Epithelial cell of proximal tubule (primary cell): ENCODE measurements around the gene RPL29. TPM values are rescaled to one million over a fixed set of nuclear protein-coding genes. Genes with fewer than 3 reads are reported as not detected.

Experiments used
- DNase-seq: peaks from one replicate; pipeline ENCODE4 v3.0.0-alpha.2; 2011; ENCODE audit warnings: low read depth
- H3K4me3 ChIP-seq: 2 replicates; pipeline ENCODE4 v1.5.1; 2011; ENCODE audit warnings: low read depth, mild to moderate bottlenecking, low read length
- total RNA-seq: library from RNA; depleted of rRNA; stranded (reverse); fragments of >200 nt; gene quantifications from 2 replicates; pipeline ENCODE4 v1.2.3, GENCODE V29; 2015
- TF ChIP-seq, protein P1 (sequence below): conservative IDR thresholded peaks from 2 replicates; pipeline ENCODE4 v1.5.1; 2012; ENCODE audit warnings: low read depth, mild to moderate bottlenecking, low read length

The RPL29 gene
- total RNA-seq, 1 donor from 2014 or later = 1,795 TPM

DNA sequence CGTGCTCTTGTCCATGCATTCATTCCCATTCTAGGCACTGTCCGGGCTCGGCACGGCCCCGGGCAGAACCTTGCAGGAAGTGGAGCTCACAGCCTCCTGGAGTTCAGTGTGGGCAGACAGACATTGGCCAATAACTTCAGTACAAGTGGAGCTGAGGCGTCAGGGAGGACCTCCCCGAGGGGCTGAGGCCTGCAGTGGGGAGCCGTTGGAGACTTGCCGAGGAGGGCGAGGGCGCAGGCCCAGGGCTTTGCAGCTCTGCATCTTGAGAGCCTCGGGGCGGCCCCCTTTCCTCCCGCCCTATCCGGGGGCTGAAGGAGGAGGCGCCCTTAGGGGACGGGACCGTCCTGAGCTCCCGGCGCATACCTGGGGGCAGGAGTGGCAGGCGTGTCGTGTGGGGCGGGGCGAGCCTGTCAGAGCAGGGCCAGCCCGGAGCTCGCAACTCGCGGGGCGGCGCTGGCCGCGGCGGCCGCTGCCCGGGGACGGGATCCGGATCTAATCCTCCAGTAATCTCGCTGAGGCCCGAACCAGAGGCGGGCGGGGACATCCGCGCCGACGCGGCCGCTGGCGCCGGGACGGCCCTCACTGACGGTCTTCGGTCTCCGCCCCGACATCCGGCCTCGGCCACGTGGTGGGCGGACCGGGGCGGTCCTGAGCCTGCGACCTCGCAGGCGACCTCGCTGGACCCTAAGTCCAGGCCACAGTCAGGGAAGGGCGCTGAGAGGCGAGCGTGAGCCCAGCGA lies 12.7 kb downstream of the RPL29 start, which contains the start of gene ACY1:
Gene ACY1 (plus strand): TSS at position 698 of the 740 bp plus-strand sequence. CDS start 530 bp downstream, outside the sequence.
- TF ChIP-seq, protein P1, sequence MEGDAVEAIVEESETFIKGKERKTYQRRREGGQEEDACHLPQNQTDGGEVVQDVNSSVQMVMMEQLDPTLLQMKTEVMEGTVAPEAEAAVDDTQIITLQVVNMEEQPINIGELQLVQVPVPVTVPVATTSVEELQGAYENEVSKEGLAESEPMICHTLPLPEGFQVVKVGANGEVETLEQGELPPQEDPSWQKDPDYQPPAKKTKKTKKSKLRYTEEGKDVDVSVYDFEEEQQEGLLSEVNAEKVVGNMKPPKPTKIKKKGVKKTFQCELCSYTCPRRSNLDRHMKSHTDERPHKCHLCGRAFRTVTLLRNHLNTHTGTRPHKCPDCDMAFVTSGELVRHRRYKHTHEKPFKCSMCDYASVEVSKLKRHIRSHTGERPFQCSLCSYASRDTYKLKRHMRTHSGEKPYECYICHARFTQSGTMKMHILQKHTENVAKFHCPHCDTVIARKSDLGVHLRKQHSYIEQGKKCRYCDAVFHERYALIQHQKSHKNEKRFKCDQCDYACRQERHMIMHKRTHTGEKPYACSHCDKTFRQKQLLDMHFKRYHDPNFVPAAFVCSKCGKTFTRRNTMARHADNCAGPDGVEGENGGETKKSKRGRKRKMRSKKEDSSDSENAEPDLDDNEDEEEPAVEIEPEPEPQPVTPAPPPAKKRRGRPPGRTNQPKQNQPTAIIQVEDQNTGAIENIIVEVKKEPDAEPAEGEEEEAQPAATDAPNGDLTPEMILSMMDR = no peak
- H3K4me3 ChIP-seq = peak within 1 kb of the TSS; percentile 79
- DNase-seq = no peak

DNA sequence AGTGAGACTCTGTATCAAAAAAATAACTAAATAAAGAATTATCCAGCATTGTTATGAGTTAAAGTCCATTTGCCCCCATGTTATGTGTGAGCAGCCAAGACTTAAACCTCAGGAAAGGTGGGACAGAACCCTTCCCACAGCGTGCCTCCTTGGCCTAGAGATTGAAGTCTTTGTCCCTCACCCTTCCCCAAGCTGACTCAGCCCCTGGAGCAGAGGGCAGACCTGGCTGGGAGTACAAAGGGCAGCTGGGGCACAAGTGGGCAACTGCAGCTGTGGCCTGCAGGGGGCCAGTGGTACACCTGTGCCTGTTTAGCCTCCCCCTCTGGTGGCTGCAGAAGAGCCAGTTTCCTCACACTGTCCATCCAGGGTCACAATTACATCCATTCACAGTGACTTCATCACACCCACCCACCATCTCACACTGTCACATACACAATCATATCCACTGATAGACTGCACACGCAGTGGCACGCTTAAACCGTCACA lies 13.3 kb downstream of the RPL29 start:
- TF ChIP-seq, protein P1 = peak; percentile 80
- peak overlapping the region; percentile 79 for H3K4me3 ChIP-seq
- DNase-seq = peak; percentile 78

DNA sequence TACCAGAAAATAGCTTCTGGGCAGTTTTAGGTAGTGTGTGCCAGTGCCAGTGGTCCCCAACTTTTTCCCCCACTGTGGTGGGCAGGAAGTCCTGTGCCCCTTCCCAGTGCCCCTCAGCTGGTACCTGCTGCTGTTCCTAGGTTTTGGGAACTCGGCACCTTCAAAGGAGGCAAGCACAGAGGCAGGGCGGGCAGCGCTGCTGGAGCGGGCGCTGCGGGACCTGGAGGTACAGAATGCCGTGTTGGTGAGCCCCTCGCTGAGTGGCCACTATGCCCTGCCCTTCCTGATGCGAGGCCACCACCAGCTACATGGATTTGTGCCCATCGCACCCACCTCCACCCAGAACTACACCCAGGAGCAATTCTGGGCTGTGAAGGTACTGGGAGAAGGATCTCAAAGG lies 15.4 kb downstream of the RPL29 start:
- H3K4me3 ChIP-seq = no peak overlapping the region
- TF ChIP-seq, protein P1 = no peak
- DNase-seq = no peak

DNA sequence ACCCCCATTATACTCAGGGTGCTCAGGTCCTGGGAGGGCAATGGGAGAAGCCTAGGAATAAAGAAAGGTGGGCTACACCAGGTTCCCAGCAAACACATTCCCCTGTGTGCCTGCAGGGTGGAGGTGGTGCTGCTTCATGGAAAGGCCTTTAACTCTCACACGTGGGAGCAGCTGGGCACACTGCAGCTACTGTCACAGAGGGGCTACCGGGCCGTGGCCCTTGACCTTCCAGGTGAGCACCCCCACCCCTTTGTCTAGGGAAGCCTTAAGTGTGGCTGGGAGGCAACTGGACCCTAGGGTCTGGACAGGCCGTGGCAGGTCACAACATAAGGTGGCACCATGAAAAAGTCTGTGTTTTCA lies 17.6 kb downstream of the RPL29 start:
- no peak overlapping the region for H3K4me3 ChIP-seq
- TF ChIP-seq, protein P1 = no peak

DNA sequence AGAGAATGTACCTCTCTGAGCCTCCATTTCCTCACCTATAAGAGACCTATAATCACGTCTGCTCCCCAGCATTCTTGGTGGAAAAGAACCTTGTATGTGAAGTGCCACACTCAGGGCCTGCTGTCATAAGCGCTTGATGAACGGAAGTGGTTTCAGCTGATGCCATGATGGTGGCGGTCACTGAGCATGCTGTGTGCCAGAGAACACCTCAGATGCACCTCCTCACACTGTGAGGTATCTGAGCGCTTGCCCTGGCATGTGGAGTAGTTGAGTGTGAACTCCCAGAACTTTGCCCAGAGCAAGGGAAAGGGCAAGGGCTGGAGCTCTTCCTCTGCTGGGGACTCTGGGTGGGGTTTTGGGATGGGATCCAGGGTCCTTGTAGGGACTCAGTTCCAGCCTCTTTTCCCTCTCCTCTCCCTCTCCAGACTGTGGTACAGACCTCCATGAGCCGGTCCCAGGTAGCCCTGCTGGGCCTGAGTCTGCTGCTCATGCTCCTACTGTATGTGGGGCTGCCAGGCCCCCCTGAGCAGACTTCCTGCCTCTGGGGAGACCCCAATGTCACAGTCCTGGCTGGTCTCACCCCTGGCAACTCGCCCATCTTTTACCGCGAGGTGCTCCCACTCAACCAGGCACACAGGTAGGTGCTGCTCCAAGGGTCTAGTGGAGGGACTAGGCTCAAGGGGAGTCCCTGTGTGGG lies 18.1 kb downstream of the RPL29 start:
- DNase-seq = no peak
- TF ChIP-seq, protein P1 = no peak
- no peak overlapping the region for H3K4me3 ChIP-seq

More for the DNA sequence above, 17.6 kb downstream of the RPL29 start:
- no peak for DNase-seq

DNA sequence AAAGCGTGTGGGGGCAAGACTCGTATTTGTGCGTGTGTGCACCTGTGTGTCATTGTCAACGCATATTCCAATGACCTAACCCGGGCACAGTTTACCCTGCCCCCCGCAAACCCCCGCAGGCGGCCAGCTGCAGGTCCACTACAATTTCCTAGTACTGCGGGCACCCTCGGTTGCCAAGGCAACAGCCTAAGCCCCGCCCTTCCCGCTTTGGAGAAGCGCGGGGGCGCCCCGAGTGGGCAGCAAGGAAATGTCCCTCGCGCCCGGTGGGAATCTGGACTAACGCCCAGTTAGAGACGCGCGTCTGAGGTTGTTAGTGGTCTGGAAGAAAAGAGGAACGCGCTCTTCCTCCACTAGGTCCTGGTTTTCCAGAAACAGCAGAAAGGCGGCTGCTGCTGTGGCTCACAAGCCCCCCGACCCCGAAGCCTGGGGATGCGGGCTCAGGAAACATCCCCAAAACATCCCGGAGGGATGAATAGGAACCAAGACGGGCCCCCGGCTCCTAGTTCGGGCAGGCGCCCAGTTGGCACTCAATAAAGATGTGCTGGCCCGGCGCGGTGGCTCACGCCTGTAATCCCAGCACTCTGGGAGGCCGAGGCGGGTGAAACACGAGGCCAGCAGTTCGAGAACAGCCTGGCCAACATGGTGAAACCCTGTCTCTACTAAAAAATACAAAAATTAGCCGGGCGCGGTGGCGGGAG lies 19.7 kb downstream of the RPL29 start:
- H3K4me3 ChIP-seq = peak overlapping the region; percentile 84
- TF ChIP-seq, protein P1 = no peak
- no peak for DNase-seq
